OCI-LY3 (cell line): ENCODE results near the gene C6orf58.

ENCODE experiments used
- CTCF ChIP-seq: fragments of 200-600, 300-600 bp; sonication (generic); IDR thresholded peaks from 2 replicates; pipeline ENCODE4 v1.5.1; 2014; ENCODE audit warnings: antibody characterized with exemption, low read length, low read depth
- EZH2phosphoT487 ChIP-seq: fragments of 200-600 bp; shearing (Covaris generic); IDR thresholded peaks from 2 replicates; pipeline ENCODE4 v1.6.1; 2018; ENCODE audit warnings: antibody characterized with exemption, mixed run types, low read depth

- peak; percentile 73 for TF ChIP-seq CTCF
- TF ChIP-seq EZH2phosphoT487: no peak
Measured at GRCh38 chr6:127554435-127555006, 22.5 kb upstream of the C6orf58 start.
